ENCODE results near the gene SLC6A9. TPM values are rescaled to one million over a fixed set of nuclear protein-coding genes. Genes with fewer than 3 reads are reported as not detected.
A peak's percentile ranks its signal among the peaks of the same experiment; 100 is the strongest.

Gene SLC6A9
- 5.6 TPM for total RNA-seq

GRCh38 chr1:44031252-44032169, at the start of gene SLC6A9:
Gene SLC6A9, minus strand, starts transcription at chr1:44031462. Its CDS starts 7,185 bp downstream, at chr1:44024277.
- DNase-seq (ENCODE audit: low spot score): peak; percentile 41

DNA sequence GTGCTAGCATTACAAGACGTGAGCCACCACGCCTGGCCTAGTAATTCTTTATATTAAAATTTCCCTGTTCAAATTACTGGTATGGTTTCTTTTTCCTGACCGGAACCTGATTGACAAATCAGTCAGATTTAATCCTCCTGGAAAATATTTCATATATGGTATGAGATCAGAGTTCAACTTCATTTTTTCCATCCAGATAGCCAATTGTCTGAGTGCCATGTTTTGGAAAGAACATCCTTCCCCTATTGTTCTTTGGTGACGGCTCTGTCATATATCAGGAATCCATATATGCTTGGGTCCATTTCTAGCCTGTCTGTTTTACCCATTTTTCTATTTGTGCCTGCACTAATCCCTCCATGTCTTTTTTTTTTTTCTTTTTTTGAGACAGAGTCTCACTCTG, 48.3 kb upstream of the SLC6A9 start:
- DNase-seq (ENCODE audit: low spot score): no peak

GRCh38 chr1:44078104-44078503, 46.8 kb upstream of the SLC6A9 start:
- no peak for DNase-seq (ENCODE audit: low spot score)

DNA sequence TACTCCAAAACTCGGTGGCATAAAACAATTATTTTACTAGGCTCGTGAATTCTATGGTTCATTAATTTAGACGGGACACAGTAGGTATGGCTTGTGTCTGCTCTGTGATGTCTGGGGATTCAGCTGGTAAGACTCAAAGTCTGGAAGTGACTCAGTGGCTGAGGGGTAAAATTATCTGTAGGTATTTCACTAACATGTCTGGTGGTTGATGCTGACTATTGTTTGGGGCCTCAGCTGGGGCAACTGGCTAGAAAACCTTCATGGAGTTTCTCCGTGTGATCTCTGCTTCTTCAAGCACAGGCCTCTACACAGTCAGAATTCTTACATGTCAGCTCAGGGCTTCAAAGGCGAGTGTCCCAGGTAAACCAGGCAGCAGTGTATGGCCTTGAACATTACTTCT, 46.2 kb upstream of the SLC6A9 start:
- DNase-seq (ENCODE audit: low spot score): no peak

DNA sequence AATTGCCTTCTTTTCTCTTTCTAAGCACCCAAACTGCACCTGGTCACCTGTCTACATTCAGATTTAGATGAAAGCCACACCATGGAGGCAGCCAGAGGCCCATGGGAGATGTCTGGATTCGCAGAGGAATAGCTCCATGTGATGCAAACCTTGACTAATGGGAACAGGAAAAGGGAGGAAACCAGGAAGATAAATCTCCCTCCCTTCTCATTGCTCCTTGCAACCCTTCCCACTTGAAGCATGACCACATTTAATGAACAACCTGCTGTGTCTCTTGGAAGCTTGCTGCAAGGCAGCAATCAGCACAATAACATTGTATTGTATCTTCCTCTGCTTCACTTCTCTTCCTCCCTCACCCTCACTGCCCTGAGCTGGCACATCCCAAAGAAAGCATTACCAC, 44.8 kb upstream of the SLC6A9 start:
- no peak for DNase-seq (ENCODE audit: low spot score)

DNA sequence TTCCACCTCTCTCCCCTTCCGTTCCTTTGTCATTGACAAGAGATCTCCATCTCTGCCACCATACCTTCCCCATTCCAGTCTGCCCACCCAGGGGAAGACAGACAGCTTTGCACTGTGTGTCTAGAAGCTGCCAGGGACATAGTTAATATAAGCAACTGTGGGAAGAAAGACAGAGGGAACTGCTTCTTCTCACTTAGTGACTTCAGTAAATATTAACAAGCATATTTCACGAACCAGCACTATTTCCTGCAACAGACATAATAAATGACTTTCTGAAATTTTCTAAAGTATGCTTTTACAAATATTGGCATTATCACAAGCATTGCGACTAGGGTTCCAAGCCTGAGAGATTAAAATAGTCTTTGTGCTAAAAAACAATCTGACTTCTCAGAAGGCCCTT, 43.2 kb upstream of the SLC6A9 start:
- no peak for DNase-seq (ENCODE audit: low spot score)

GRCh38 chr1:44073528-44073927, 42.3 kb upstream of the SLC6A9 start:
- DNase-seq (ENCODE audit: low spot score): no peak

- no peak for DNase-seq (ENCODE audit: low spot score)
These were observed 41.6 kb upstream of the SLC6A9 start for GRCh38 chr1:44072821-44073220.

DNA sequence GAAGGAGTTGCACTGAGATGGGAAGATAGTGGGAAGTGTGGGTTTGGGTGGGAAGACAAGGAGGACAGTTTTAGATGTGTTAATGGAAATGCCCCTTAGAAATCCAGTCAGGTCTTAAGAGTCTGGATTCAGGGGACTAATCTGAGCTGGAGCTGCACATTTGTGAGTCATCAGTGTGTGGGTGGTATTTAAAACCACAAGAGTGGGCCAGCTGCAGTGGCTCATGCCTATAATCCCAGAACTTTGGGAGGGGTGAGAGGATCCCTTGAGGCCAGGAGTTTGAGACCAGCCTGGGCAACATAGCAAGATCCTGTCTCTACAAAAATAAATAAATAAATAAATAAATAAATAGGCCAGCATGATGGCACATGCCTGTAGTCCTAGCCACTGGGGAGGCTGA, 40.9 kb upstream of the SLC6A9 start:
- DNase-seq (ENCODE audit: low spot score): no peak

DNA sequence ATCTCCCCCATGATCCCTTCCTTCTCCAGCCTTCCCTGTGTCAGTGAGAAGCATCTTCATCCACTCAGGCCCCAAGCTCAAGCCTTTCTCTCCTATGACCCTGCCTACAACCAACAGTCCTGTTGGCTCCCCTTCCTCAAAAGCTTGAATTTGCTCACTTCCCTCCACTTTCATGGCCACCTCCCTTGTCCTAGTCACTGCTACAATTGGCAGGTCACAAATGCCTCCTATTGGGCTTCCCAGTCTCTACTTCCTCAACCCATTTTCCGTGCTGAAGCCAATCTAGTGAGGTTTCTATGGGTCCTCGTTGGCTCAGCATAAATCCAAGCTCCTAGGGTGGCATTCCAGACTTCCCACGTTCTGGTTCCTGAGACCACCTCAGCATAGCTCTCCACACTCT, 40.2 kb upstream of the SLC6A9 start:
- no peak for DNase-seq (ENCODE audit: low spot score)

DNA sequence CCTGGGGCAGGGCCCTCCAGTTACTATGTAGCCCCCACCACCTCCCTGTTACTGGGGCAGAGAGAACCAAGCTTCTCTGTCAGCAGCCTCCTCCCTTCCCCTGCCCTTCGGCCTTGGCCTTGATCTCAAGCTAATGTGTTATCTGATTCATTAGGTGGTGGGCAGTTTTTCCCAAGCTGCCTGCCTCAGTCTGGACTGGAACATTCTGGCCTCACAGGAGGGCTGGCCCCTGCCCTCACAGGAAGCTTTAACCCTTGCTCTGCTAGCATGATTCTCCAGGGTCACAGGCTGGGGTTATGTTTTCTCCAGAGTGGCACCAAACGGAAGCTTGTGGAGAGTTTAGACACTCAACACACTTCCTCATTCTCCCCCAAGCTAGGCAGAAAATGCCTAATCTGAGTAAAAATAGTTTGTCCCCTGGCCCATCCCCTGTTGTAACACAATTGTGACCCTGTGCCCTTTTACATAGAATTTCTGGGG, 37.2 kb upstream of the SLC6A9 start:
- DNase-seq (ENCODE audit: low spot score): no peak

GRCh38 chr1:44067266-44068250, 36.3 kb upstream of the SLC6A9 start:
- no peak for DNase-seq (ENCODE audit: low spot score)

GRCh38 chr1:44062656-44063179, 31.5 kb upstream of the SLC6A9 start:
- DNase-seq (ENCODE audit: low spot score): no peak

DNA sequence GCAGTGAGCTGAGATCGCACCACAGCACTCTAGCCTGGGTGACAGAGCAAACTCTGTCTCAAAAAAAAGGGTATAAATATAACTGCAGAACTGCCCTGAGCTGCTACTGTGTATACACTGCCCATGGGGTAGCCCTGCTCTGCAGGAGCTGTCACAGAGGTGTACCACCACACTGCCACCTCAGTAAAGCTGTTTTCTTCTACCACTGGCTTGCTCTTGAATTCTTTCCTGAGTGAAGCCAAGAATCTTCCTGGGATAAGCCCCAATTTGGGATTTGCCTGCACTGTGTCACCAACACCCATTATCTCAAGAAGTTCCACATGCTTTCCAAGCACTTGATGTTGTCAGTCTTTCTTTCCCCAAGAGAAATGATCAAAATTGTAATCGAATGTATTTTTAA, 30.6 kb upstream of the SLC6A9 start:
- DNase-seq (ENCODE audit: low spot score): no peak

DNA sequence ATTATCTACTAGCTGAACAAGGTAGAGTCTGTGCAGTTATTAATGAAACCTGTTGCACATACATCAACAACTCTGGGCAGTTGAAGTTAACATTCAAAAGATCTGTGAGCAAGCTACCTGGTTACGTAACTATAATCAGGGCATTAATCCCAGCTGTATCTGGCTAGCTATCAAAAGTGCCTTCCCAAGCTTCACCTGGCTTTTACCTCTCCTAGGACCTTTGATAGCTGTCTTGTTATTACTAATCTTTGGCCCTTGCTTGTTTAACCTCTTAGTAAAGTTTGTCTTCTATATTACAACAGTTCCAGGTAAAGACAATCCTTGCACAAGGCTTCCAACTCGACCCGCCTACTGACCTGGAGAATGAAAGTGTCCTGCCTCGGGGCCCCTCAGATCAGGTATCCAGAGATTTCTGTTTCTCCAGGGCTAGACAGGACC, 29.6 kb upstream of the SLC6A9 start:
- no peak for DNase-seq (ENCODE audit: low spot score)

- DNase-seq (ENCODE audit: low spot score): no peak
These were observed 28.5 kb upstream of the SLC6A9 start for GRCh38 chr1:44059664-44060355.

DNA sequence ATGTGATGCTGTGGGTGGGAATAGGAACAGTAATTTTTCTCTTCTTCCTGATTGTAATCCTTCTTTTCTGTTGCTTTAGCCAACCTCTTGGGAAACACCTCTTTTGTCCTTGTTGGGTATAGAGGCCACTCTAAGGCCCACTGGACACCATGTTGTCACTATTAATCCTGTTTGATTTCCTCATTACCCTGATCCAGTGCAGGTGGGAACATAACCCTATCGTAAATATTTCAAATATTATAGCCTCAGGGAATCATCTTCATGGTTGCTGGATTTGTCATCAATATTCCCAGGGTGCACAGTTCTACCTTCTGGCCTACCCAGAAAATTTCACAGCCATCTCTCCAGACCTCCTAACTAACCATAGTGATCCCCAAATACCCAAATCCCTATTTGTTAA, 27.9 kb upstream of the SLC6A9 start:
- no peak for DNase-seq (ENCODE audit: low spot score)

GRCh38 chr1:44057293-44057692, 26.0 kb upstream of the SLC6A9 start:
- DNase-seq (ENCODE audit: low spot score): no peak

DNA sequence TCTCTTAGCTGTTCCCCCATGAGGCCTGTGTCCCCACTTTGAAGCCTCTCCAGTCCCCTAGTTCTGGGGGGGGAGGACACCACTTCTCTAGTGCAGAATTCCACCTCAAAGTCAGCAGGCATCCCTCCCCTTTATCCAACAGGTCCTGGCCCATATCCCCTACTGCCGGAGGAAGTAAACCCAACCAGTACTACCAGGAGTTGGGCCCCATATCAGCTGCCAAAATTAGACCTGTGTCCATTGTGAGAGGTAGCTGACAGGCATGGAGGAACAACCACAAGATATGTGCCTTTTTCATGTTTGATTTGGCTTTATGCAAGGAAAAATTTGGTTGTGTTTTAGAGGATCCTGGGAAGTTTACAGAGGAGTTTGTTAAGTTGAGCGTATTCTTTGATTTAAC, 22.1 kb upstream of the SLC6A9 start:
- DNase-seq (ENCODE audit: low spot score): no peak

GRCh38 chr1:44050261-44050660, 19.0 kb upstream of the SLC6A9 start:
- no peak for DNase-seq (ENCODE audit: low spot score)

DNA sequence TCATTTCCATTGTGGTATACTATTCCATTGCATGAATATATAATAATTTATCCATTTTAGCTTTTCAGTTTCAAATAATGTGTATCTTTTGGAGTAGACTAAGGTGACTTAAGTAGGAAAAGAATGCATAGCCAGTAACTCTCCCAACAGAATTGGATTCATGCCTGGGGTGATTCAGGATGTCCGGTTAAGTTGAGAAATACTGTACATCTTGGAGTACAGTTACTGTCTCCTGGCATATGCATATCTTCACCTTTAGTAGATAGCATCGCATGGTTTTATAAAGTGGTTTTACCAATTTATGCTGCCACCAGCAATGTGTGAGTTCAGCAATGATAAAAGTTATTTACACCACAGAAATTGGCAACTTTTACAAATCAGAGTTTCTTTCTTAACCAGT, 18.6 kb upstream of the SLC6A9 start:
- DNase-seq (ENCODE audit: low spot score): no peak

All from mucosa of gallbladder (tissue), 1 donor.